Fibroblast of upper back skin (primary cell): Measurements from ENCODE around the gene CHST13.

Experiments used
- DNase-seq: peaks from one replicate; pipeline ENCODE4 v3.0.0-alpha.2; 2013

The CHST13 gene

DNA sequence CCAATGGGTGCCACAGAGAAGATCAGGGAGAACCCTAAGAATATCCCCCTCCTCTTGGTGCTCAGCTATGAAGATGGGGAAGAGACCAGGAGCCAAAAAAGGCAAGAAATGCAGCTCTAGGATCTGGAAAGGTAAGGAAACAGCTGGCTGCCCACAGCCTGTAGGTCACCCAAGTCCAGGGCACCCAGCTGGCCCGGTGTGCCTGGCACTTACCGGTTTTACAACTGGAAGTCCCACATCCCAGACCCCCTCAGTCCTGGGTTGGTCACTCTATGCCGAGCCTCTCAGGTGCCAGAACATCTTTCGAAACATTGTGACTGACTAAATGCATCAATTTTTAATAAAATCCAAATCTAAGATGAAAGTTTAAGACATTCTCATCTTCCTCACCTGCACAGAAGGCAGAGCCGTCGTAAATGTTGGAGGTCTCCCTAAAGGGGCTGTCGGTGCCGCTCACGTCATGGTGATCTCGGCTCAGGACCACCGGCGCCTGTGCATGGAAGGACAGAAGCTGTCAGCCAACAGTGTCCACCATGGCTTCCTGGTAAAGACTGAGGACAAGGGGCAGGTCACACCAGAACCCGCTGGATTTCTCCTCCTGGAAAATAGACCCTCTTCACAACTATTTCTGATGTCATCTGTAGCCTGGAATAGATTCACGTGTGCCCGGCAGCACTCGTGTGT lies 34.9 kb upstream of the CHST13 start:
- DNase-seq, result no peak

DNA sequence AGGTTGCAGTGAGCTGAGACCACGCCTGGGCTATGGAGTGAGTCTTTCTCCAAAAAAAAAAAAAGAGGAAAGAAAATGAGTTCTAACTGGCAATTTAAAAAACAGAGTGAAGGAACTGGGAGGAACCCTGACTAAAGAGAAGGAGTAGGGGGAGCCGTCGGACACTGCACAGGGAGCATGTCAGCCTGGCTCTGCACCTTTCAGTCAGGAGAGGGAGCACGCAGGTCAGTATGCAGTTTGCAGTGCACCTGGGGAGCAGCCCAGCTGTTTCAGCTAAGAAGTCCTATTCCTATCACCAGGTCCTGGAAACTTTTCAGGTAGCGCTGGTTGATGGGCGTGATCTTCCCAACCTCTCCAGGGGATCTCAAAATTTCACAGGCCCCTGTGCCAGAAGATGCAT lies 33.3 kb upstream of the CHST13 start:
- DNase-seq, result no peak

DNA sequence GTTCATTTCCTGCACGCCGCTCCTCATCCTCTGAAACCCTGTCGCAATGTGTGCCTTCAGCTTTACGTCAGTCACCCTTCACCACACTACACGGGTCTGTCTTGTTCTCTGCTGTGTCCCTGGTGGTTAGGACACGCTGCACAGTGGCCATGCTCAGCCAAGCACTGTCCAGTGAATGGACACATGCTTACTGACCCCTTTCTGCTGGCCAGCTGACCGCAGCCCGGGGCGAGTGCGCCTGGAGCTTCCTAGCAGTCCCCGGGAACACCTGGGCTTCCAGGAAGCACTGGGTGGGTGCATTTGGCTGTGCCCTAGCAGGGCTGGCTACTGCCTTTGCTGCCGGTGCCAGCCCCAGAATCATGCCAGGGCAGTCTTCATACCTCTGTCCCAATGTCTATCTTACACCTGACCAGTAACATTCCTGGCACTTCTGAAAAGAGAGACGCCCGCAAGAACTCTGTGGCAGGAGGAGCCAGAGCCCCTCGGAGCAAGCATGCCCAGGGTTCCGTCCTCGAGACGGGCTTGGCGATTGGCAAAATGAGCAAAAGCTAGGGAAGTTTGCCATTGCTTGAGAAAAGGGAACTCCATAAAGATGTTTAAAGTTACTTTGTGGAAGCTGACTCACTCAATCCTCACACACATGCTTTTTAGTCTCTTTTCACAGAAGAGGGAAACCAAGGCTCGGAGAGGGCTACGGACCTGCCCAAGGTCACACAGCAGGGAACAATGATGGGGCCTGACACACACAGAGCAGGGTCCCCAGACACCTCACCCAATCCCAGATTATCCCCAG lies 32.5 kb upstream of the CHST13 start:
- DNase-seq, result no peak

DNA sequence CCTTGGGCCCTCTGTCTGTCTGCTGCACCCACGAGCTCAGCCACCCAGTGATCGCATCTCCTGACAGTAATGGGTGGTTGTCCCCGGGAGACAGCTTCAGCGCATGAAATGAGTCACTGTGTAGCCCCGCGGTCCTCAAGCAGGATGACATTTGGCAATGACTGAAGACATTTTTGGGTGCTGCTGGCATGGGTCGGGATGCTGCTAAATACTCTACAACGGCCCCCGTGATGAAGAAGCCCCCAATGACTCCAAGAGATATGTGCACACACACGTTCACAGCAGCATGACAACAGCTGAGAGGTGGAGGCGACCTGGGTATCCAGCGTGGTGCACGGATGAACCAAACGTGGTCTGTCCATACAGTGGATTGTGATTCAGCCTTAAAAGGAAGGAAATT lies 30.9 kb upstream of the CHST13 start:
- no peak for DNase-seq

DNA sequence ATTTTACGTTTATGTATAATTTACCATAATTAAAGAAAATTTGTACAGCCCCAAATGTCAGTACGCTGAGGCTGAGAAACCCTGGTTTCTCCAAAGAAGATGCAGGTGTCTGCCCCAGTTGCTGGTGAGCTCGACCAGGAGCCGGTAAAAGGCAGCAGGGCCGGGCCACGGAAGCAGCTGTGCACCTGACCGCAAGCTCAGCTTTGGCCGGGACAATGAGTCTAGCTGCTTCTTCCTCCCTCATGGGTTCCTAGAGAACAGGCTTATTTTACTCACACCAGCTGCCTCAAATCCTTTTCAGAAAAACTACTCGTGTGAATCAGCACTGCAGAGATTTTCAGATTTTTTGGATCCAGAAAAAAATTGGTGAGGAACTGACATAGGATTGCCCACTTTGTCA lies 30.2 kb upstream of the CHST13 start:
- no peak for DNase-seq

DNA sequence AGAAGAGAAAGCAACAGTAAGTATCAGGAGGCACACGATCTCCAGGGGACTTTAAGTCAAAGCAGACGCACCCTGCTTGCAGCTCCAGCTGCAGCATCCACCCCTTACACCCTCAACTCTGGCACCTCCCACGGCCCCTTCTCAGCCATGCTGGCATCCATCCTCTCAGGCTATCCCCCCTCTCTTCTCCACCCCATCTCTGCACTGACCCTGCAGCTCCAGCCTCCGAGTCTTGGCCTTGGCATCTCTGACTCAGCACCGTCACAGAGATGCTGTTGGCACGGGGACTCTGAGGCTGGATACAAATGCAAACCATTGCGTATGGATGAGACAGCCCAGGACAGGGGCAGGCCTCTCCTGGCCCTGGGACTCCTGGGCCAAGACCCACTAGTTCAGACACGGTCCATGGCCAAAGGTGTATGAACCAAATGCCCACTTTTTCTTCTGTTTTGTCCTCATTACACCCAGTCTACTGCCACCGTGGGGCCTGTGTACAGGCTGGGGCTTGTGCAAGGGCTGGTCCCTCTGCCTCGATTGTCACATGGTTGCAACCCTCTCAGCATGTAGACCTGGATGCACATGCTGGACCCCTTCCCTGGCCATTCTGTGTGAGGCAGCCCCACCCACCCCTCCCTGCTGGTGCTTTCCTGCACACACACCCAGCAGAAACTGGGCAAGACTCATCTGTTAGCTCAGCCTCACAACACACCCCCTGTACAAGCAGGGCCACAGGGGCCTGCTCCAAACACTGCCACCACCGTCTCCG lies 29.6 kb upstream of the CHST13 start:
- no peak for DNase-seq

DNA sequence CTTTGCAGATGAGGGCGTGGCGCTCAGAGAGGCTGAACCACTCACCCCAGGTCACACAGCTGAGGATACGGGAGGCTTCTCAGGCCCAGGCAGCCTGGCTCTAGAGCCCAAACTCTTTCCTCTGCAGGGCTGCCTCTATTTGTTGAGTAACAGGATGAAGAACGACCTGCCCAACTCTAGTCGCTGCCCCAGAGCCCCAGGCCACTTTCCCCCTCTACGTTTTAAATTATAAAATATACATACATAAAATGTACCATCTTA lies 29.1 kb upstream of the CHST13 start:
- DNase-seq, result no peak

DNA sequence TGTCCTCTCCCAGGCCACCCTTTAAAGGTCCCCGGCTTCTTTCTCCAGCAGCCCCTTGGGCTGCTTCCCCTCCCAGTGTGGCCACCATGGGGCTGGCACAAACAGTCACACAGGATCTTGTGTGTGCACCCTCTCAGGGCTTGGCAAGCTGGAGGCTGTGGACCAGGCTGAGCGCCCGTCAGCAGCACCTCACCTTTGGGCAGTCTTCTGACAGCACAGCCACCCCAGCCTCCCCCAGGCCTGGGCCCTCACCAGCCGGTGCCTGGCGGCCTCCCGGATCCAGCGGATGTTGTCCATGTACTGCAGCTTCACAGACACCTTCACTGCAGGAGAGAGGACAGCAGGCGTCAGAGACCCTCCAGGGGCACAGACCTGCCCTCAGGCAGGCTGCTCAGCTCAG lies 28.2 kb upstream of the CHST13 start:
- no peak for DNase-seq

DNA sequence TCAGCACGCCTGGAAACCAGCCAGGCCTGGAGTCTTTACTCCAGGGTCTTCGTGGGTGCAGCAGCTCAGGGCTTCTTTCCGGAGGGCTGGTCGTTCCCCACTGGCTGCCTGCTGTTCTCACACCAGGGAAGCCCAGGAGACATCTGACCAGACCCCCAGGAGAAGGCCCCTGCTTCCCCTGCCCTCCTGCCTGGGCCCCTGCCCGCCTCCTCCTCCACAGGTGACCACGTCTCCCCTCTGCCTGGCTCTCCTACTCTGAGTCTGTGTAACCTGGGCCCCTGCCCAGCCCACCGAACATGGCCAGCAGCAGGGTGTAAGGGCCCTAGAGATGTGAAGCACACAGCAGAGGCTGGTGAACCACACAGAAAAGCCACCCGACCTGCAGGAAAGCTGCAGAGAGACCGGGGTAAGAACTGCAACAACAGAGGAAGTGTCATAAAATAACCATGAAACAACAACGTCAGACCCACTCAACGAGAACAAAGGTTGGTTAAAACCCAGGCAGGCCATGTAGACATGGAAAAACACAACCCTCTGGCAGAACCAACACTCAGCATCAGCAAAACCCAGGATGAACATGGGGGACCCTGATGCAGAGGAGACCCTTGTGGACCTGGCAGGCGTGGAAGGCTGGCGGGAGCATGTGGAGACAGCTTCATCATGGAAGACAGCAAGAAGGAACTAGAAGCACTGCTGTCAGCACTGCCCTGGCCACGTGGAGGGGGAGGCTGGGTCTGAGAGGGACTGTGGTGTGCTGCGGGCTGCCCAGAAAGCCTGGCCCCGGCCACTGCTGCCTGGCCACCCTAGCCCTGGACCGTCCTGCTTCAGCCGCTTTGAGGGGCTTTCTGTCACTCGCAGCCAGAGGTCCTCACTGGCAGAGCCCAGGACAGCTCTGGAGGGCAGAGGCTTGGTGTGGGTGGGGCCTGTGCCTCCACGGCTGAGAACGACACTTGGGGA lies 26.8 kb upstream of the CHST13 start:
- DNase-seq, result no peak

DNA sequence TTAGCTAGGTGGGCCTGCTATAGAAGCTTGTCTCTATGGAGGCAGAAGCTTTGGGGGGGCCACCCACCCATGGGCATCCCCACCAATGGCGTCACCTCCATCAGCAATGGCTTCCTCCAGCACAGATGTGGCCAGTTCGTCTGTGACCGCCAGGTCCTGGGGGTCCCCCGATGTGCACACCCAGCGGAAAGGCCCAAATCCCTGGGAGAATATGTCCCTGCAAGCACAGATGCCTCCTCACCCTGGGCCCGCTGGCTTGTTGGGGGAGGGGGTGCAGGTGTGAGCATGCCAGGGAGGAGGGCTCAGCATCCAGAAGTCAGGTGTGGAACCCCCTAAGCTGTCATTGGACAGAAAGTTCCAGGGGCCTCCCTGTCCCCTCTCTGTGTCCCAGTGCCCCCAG lies 26.0 kb upstream of the CHST13 start:
- DNase-seq, result no peak

DNA sequence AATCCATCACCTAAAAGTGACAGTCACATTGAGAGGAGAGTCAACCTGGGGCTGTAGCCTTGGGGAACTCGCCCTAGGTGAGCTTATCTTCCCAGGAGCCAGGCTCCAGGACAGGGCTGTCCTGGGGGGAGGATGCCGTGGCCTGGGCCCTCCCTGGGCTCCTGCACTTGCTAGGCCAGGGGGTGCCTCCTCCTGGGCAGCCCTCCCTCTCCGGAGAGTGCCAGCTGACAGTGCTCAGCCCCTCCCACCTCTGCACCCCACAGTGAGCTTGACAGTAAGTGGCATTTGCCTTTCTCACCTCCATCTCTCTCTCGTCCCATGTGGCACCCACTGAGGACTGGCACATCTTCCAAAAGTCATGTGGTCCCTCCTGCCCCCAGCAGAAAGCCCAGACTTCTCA lies 25.5 kb upstream of the CHST13 start:
- DNase-seq, result no peak

DNA sequence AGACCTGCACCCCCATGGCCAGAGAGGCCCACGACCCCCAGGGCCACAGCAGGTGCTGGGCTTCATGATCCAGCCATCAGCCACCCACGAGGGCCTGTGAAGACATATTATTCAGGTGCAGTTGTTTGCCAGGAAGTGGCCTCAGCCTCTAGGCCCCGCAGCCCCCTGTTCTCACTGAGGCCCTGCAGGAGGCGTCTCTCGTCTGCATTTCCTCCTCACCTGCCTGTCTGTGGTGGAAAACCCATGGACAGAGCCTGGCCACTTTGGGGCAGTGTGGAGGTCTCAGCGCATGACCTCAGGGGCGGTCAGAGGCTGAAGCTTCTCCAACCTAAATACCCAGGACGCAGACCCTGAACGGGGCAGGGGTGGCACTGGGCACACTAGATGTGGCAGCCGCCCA lies 25.0 kb upstream of the CHST13 start:
- DNase-seq, result no peak

DNA sequence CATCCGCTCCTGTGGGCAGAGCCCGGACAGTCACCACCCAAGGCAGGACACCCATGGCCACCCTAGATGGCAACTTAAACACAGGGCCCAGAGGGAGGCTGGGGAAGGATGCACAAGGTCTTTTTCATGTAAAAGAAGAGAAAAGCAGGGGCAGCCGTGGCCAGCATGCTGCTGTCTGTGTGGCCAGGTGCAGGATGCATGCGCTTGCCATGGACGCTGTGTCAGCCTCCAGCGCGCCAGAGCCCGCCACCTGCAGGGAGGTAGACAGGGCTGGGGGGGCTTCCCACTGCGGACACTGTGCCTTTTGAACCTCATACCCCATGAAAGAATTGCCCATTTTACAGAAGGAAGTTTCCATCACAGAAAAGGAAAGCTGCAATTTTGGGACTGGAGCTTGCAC lies 24.6 kb upstream of the CHST13 start:
- DNase-seq, result no peak

DNA sequence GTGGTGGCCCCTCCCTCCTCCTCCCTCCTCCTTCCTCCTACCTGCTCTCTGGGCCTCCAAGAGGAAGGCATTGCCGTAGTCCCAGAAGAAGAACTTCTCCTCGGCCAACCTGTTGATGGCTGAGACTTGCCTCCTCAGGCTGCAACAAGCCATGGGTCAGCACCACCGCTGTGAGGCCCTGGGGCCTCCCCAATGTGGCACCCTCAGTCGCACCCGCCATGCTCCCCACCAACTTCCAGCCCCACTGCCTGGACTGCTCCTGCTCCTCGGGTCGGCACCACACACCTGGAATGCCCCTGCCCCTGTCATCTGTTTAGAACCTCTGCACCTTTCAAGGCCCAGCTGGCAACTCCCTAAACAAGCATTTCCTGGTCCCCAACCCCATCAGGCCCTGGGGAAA lies 23.9 kb upstream of the CHST13 start:
- no peak for DNase-seq

DNA sequence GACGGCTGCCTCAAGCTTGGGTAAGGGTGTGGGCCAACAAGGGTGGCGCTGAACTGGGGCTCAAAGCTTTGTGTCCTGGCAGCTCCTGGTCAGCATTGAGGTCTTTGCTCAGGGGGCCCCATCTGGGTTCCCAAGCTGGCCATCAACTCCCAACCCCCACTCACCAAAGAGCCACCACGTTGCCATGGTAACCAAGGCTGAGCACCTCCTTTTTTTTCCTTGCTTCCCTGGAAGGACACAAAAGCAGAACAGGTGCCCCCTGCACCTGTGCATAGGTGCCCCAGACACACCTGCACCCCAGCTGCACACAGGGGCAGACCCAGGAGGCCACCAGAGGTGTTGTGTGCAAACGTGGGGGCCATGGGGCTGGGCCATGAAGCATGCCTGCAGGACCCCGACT lies 22.9 kb upstream of the CHST13 start:
- no peak for DNase-seq

DNA sequence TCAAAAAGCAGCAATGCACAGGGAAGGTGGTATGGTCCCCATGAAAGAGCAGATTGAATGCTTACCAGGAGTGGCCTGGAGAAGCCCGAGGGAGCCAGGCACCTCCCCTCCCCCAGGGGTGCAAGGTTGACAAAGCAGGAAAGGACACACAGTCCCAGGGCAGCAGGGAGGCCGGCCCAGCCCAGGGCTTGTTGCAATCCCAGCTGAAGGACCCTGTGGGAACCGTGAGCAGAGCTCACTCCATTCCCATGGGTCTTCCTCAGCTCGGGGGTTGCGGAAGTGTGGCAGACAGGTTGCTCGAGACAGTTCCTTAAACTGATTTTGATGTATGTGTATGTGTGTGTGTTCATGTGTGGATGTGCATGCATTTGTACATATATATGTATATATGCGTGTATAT lies 22.2 kb upstream of the CHST13 start:
- no peak for DNase-seq

DNA sequence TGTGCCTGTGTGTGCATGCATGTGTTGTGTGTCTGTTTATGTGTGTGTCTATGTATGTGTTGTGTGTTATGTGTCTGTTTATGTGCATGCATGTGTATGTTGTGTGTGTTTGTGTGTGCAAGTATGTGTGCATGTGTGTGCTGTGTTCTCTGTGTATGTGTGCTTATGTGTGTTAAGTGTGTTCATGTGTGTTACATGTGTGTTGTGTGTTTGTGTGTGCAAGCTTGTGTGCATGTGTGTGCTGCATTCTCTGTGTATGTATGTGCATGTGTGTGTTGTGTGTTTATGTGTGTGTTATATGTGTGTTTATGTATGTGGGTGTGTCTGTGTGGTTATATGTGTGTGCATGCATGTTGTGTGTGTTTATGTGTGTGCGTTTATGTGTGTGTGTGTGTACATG lies 21.3 kb upstream of the CHST13 start:
- DNase-seq, result no peak

DNA sequence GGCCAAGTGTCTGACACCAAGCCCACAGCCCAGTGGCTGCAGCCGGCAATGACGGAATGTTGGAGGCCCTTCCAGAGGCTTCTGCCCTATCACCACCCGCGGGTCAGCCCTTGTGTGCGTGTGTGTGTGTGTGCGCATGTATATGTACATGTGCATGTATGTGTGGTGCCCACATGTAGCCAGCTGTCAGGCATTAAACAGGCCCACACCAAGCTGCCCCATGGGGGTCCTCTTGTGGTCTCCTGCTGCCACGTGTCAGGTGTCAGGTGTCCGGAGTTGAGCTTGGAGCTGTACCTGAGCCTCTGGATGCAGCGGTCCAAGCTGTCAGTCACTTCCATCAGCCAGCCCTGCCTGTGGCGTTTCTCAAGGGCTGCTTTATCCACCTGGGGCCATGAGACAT lies 20.3 kb upstream of the CHST13 start:
- DNase-seq, result no peak

DNA sequence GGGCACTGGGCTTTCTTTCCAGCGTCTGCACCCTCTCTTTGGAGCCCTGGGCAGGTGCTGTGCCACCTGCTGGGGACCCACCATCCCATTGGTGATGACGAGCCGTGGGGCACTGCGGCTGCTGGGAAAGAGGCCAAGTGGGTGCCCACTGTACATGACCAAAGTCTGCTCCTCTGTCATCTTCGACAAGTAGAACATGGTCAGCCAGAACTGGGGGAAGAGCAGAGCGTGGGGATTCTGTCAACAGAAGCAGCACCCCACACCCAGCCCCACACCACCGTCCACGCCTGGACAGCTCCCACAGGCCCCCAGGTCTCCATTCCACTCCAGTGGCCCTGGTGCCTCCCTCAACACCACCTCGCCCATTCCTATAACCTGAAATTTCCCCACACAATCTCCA lies 16.1 kb upstream of the CHST13 start:
- DNase-seq, result no peak

DNA sequence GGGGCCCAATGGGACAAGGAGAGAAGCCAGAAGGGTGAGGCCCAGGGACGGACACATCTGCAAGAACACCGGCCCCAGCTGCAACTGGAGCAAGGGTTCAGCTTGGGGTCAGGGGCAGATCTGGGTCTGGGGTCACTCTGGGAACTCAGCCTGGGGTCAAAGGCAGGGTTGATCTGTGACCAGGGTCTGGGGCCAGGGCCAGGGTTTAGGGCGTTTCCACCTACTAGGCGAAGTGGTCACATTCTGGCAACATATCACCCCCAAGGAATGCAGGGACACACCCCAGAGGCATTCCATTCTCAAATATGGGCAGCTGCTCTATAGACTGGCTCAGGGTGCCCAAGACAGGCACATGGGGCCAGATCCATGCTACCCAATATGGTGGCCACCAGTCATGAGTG lies 15.4 kb upstream of the CHST13 start:
- peak; percentile 6 for DNase-seq

DNA sequence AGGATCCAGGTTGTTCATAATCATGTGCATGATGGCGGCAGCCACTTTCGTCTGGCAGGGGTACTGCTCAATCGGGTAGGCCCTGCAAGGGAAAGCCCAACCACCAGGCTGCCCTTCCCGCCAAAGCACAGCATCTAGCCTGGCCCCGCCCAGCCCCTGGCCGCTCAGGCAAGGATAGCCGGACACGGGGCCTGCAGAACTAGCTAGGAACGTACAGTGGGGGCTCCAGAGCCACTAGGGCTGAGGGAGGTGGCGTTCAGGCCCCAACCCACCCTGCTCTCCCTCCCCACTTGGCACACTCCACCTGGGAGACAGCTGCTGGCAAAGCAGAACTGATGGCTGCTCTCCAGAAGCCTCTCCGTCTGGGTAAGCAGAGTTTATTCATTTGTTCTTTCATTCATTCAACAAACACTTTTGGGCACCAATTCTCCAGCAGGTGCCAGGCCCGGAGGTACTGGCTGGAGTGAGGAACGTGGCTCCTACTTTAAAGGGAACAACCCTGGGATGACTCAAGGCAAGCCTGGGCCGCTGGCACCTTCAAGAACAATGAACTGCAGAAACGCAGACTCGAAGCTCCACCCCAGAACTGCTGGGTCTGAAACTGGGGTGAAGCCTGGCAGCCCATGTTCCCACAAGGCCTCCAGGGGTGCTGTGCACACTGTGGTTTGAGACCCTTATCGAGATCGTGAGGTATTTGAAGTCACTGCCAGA lies 14.2 kb upstream of the CHST13 start:
- DNase-seq, result no peak

DNA sequence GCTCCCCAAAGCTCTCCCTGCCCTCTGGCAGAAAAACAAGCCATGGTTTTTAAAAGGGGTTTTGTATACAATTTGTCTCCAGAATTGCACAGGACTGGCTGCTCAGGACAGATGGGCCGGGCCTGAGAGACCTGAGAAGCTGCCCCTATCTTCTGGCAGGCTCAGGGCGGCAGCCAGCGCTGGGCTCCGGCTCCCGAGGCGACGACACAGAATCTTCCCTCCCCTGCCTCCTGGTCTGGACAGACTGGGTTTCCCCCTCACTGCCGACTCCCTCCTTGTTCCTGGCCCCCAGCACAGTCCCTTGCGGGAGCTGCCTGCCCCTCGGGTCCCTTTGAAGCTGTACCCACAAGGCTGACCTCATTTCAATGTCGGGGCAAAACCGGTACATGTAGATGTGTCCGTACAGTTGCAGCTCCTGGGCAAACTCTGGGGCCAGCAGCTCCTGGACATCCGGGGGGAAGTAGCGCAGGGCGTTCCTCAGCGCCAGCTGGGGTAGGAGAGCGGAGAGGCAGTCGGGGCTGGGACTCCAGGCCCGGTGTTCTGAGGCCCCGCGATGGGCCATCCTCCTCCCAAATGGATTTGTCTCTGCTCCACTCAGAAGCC lies 13.5 kb upstream of the CHST13 start:
- no peak for DNase-seq
